GM13977 (cell line): Measurements from ENCODE around the gene RELN.

Experiments
- DNase-seq: peaks from one replicate; pipeline ENCODE4 v3.0.0; 2012; ENCODE audit warnings: low spot score
- in situ Hi-C: fragments of 300-500 bp; cut with MboI; formaldehyde crosslinking; loops from one replicate; pipeline ENCODE4 v1.12.0; 2022; ENCODE audit warnings: low sequenced_read_pairs, low pct_unique_long_range_greater_than_20kb, mixed read lengths, inconsistent platforms; ENCODE audit not compliant: unreplicated experiment
- TF ChIP-seq, protein P1 (sequence below): IDR thresholded peaks from 2 replicates; pipeline ENCODE4 v1.5.1; 2012; ENCODE audit warnings: mild to moderate bottlenecking, control low read depth; ENCODE audit not compliant: insufficient read depth; ENCODE audit errors: extremely low read depth, missing control alignments

Gene RELN

DNA sequence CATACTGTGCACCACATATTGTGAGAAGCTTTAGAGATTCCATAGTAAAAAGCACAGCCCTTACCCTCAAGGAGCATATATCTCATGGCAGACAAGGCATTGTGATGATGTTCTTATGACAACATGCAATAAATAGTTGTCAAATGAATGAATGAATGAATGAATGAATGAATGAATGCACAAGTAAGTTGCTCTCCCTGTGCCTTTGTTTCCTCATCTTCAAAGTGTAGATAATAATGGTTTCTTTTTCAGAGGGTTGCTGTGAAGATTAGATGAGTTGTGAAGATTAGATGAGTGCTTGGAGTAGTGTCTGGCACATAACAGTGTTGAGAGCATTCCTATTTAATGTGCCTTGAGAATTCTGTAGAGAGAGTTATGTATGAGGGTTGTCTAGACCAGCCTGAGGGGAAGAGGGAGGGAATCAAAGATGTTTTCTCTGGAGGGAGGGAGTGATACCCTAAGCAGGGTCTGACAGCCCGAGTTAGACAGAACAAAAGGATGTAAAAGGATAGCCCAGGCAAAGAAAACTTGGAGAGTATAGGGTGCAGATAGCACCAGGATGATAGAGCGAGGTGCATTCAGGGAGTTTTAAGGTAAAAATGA is 217.2 kb downstream of the RELN start:
- in situ Hi-C loops: no loop called here
- DNase-seq: no peak
- TF ChIP-seq, protein P1, sequence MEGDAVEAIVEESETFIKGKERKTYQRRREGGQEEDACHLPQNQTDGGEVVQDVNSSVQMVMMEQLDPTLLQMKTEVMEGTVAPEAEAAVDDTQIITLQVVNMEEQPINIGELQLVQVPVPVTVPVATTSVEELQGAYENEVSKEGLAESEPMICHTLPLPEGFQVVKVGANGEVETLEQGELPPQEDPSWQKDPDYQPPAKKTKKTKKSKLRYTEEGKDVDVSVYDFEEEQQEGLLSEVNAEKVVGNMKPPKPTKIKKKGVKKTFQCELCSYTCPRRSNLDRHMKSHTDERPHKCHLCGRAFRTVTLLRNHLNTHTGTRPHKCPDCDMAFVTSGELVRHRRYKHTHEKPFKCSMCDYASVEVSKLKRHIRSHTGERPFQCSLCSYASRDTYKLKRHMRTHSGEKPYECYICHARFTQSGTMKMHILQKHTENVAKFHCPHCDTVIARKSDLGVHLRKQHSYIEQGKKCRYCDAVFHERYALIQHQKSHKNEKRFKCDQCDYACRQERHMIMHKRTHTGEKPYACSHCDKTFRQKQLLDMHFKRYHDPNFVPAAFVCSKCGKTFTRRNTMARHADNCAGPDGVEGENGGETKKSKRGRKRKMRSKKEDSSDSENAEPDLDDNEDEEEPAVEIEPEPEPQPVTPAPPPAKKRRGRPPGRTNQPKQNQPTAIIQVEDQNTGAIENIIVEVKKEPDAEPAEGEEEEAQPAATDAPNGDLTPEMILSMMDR: no peak

DNA sequence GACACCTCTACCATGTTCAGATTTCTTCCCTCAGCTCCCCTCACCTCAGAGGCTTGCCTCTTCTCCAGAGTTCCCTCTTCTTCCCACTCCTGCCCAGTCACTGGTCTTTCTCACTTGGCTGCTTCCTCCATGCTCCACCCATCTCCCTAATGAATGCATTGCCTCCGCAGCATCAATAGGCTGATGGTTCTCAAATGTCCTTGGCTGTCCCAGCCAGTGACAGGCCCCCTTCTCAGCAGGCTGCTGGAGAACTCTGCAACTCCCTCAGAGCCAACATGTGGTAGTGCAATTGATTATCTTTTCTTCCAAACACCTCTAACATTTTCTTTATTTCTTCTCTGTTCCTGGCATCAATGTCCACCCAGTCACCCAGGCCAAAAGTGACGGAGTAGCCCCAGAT is 218.2 kb downstream of the RELN start:
- in situ Hi-C loops: no loop called here
- DNase-seq: no peak
- TF ChIP-seq, protein P1: no peak

DNA sequence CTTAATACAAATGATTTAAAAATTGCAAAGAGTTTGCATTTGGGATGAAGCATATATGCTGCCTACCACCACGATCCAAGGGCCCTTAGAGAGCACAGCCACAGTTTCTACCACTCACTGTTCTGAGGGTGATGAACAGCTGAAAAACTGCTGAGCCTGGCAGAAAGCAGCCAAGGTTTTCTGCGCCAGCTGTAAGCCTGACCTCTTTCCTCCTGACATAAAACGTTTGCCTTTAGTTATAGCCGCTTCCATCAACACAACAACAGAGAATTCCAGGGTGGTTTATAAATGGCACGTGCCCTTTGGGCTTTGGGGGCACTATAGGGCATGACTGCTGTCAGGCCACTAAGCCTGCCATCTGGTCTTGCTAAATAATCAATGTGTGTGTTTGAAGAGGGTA is 222.8 kb downstream of the RELN start:
- in situ Hi-C loops: no loop called here

DNA sequence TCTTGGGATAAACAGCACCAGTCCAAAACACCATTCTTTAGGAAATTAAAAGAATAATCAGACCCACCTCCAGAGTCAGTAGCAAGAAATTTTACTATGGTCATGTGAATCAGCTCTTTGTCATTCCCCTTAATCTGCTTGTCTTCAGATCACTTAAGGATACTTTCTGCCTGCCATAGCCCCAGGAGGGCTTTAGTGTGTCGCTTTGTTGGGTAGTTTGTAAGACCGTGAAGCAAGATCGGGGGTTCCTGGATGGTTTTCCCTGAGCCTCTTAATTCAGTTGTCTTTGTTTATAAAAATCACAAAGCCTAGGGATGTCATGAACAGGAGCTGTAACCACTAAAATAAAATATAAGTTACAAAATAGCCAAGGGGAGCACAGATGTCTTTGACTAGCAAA is 223.6 kb downstream of the RELN start:
- in situ Hi-C loops: no loop called here
- TF ChIP-seq, protein P1: no peak
- DNase-seq: no peak

More for the DNA sequence above, 222.8 kb downstream of the RELN start:
- DNase-seq: no peak
- TF ChIP-seq, protein P1: no peak

DNA sequence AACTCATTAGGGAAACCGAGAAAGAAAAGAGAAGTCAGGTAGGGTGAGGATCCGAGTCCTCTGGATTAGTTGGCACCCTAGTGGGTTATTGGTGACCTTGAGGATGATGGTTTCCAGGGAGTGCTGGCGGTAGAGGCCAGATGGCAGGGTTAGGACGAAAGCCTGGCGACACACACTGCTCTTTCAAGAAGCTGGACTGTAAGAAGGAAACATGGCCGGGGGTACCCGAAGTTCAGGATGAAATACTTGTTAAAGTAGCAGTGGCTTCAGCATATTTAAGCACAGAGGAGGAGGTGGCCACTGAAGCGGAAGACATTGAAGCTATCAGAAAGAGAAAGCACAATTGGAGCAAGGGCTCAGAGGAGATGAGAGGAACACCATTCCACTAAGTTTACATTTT is 224.6 kb downstream of the RELN start:
- TF ChIP-seq, protein P1: no peak
- DNase-seq: no peak
- in situ Hi-C loops: no loop called here

DNA sequence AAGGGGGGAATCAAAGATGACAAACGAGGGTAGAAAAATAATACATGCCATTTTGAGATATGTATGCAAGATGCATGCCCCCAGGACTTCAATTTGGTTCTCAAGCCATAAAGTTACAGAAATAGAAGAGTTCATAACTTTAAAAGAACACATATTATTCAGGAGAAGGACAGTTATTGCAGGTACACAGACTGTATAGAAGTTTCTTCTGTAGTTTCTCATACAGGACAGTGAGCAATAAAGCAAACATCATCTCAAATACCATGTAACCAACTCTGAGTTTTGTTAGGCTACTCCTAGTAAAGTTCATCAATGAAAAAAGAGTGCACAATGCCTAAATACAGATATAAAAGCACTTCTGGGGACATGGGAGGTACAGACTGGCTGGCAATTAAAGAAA is 226.6 kb downstream of the RELN start:
- in situ Hi-C loops: no loop called here
- DNase-seq: no peak
- TF ChIP-seq, protein P1: no peak
